NB4 (cell line): ENCODE results near the gene RPS16.

Experiments
- POLR2A ChIP-seq: IDR thresholded peaks from 2 replicates; pipeline ENCODE4 v1.6.1; 2011; ENCODE audit warnings: mild to moderate bottlenecking; ENCODE audit not compliant: insufficient read length; ENCODE audit errors: extremely low read depth
- TF ChIP-seq, protein P1 (sequence below): IDR thresholded peaks from one replicate; pipeline ENCODE4 v1.5.1; 2012; ENCODE audit warnings: low read depth, low read length

DNA sequence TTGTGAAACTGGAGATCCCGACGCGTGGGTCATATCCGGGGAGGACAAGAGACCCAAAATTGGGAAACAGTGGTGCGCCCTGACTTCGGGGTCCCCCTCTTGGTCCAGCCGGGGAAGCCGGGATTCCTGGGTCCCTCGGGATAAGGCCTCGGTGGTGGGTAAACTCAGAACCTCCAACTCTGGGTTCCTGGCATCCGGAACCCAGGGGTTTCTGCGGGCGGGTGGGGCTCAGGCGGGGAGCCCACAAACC lies 28.4 kb downstream of the RPS16 start:
- TF ChIP-seq, protein P1, sequence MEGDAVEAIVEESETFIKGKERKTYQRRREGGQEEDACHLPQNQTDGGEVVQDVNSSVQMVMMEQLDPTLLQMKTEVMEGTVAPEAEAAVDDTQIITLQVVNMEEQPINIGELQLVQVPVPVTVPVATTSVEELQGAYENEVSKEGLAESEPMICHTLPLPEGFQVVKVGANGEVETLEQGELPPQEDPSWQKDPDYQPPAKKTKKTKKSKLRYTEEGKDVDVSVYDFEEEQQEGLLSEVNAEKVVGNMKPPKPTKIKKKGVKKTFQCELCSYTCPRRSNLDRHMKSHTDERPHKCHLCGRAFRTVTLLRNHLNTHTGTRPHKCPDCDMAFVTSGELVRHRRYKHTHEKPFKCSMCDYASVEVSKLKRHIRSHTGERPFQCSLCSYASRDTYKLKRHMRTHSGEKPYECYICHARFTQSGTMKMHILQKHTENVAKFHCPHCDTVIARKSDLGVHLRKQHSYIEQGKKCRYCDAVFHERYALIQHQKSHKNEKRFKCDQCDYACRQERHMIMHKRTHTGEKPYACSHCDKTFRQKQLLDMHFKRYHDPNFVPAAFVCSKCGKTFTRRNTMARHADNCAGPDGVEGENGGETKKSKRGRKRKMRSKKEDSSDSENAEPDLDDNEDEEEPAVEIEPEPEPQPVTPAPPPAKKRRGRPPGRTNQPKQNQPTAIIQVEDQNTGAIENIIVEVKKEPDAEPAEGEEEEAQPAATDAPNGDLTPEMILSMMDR = no peak
- no peak for TF ChIP-seq POLR2A
